Measurements from ENCODE around the gene VAC14. TPM values are rescaled to one million over a fixed set of nuclear protein-coding genes. Genes with fewer than 3 reads are reported as not detected.
A peak's percentile ranks its signal among the peaks of the same experiment; 100 is the strongest.

VAC14 gene
- polyA plus RNA-seq, 2 of the 4 experiments (the other 2 are of a cell fraction): 25.3 to 27.0 TPM

GRCh38 chr16:70750893-70751467 lies 50.0 kb downstream of the VAC14 start:
- ATAC-seq: peak in 1 of 2 experiments; percentile 7; a peak in 3 of 6 replicates
- ChIA-PET CTCF (interaction anchor here (0.6 to 6.8 kb wide), 9 partner anchors 10 to 1116 kb away, joined by 3 to 64 read pairs (median 5); no protein-coding TSS in a partner anchor), POLR2A (no interaction called here)
- Histone ChIP-seq H3K9me3 (no peaks in the 10 kb centered on the region), H3K4me2 (peak overlapping the region; percentile 28), H3K4me1 (peaks cover 70% of the 10 kb centered on the region), H3K27ac (peak overlapping the region; percentile 51 to 94; a peak in 5 of 6 replicates), H3K4me3 (no peak overlapping the region)
- peak in 1 of 2 experiments; percentile 66 for DNase-seq (ENCODE audit: low read depth in 1 of 2, low spot score in 1 of 2)
- 61% methylated on average over 13 of the region's 13 CpGs for WGBS (ENCODE audit: missing lambda C conversion rate)
- TF ChIP-seq, protein P1, sequence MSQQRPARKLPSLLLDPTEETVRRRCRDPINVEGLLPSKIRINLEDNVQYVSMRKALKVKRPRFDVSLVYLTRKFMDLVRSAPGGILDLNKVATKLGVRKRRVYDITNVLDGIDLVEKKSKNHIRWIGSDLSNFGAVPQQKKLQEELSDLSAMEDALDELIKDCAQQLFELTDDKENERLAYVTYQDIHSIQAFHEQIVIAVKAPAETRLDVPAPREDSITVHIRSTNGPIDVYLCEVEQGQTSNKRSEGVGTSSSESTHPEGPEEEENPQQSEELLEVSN (IDR thresholded peaks at IDR 0.05; ENCODE audit: borderline replicate concordance, low read depth): no peak
- TF ChIP-seq RFX5 (IDR thresholded peaks at IDR 0.05): no peak
- FAIRE-seq: no peak

GRCh38 chr16:70749681-70750601 lies 51.0 kb downstream of the VAC14 start:
- FAIRE-seq (no peak), ATAC-seq (no peak), DNase-seq (ENCODE audit: low read depth in 1 of 2, low spot score in 1 of 2) (no peak)
- H3K4me3 ChIP-seq: no peak overlapping the region
- H3K27ac ChIP-seq: peak overlapping the region; percentile 51 to 94; a peak in 5 of 6 replicates
- POLR2A ChIA-PET: no interaction called here
- 91% methylated on average over 14 of the region's 16 CpGs for WGBS (ENCODE audit: missing lambda C conversion rate)
- TF ChIP-seq RCOR1 (IDR thresholded peaks at IDR 0.05; ENCODE audit: low read depth, low read length) (no peak), TP53 (CRISPR knock-in tag; IDR thresholded peaks at IDR 0.05) (no peak), ESRRA (IDR thresholded peaks at IDR 0.05; ENCODE audit: borderline replicate concordance, low read length) (no peak), PHF8 (IDR thresholded peaks at IDR 0.05; ENCODE audit: borderline replicate concordance, low read depth) (no peak), ELK1 (IDR thresholded peaks at IDR 0.05; ENCODE audit: low read depth, low read length) (no peak), REST (IDR thresholded peaks at IDR 0.05) (no peak), RNF2 (IDR thresholded peaks at IDR 0.05; ENCODE audit: borderline replicate concordance, low read depth) (no peak), NPAS2 (CRISPR knock-in tag; IDR thresholded peaks at IDR 0.05; ENCODE audit: borderline replicate concordance) (no peak)
- TF ChIP-seq, protein P2, sequence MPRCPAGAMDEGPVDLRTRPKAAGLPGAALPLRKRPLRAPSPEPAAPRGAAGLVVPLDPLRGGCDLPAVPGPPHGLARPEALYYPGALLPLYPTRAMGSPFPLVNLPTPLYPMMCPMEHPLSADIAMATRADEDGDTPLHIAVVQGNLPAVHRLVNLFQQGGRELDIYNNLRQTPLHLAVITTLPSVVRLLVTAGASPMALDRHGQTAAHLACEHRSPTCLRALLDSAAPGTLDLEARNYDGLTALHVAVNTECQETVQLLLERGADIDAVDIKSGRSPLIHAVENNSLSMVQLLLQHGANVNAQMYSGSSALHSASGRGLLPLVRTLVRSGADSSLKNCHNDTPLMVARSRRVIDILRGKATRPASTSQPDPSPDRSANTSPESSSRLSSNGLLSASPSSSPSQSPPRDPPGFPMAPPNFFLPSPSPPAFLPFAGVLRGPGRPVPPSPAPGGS (IDR thresholded peaks at IDR 0.05): no peak
- H3K9me3 ChIP-seq: no peaks in the 10 kb centered on the region
- peaks cover 81% of the 10 kb centered on the region for H3K4me1 ChIP-seq
- peak overlapping the region; percentile 28; the same call in 2 of the 3 replicates for H3K4me2 ChIP-seq
- CTCF ChIA-PET: interaction anchor here (0.6 to 6.8 kb wide), 10 partner anchors 11 to 1117 kb away, joined by 3 to 64 read pairs (median 4); no protein-coding TSS in a partner anchor

Data from A549 (cell line).